HG03460 (cell line): Measurements from ENCODE around the gene TCF25.
"Not testable (repeated sequence)": the region's sequence is repeated elsewhere in the genome, so short reads cannot be mapped to it uniquely, and the experiment has no call there.

Experiments
- ATAC-seq: cut with Tn5 transposase; IDR thresholded peaks from one replicate; pipeline ENCODE4 v1.9.1; 2021; ENCODE audit not compliant: unreplicated experiment

TCF25 gene

DNA sequence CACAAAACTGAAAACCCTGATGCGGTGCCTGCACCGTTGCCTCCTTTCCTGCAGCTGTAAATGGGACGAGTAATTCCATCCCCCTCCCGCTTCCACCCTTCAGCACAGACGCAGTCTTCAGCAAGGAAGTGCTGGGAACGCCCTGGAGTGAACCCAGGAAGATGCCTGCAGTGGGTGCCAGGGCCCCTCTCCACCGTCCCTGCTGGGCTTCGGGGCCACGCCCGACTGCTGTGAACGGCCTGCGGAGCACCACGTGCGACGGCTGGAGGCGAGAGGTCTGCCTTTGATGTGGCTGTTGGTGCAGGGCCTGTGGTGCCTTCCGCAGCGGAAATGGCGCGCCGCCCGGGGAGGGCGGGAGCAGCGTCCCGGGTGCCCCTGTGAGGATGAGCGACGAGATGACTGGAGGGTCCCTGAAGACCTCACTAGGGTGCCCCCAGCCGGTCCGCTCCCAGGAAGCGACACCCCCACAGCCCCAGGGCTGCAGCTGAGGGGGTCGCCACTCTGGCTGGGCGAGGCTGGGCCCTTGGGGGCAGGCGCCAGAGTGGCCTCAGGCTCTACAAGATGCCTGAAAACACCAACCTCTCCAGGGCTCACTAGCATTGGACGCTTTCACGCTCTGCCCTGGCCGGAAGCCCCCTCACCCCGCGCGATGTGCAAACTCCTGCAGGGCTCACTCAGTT, 44.5 kb downstream of the TCF25 start:
- ATAC-seq: peak; percentile 71

DNA sequence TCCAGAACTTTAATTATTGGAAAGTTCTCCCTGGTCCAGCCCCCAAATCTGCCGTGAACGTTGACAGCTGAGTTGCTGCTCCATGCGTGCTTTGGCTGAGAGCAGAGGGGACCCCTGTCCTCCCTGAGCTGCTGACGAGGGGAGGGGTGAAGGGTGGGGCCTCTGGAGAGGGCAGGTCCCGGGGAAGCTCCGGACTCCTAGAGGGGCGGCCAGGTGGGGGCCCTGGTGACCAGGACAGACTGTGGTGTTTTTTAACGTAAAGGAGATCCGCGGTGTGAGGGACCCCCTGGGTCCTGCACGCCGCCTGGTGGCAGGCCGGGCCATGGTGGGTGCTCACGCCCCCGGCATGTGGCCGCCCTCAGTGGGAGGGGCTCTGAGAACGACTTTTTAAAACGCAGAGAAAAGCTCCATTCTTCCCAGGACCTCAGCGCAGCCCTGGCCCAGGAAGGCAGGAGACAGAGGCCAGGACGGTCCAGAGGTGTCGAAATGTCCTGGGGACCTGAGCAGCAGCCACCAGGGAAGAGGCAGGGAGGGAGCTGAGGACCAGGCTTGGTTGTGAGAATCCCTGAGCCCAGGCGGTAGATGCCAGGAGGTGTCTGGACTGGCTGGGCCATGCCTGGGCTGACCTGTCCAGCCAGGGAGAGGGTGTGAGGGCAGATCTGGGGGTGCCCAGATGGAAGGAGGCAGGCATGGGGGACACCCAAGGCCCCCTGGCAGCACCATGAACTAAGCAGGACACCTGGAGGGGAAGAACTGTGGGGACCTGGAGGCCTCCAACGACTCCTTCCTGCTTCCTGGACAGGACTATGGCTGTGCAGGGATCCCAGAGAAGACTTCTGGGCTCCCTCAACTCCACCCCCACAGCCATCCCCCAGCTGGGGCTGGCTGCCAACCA, 45.3 kb downstream of the TCF25 start, which contains the start of gene MC1R:
Gene MC1R (plus strand): TSS at position 410 of the 895 bp plus-strand sequence. CDS start 397 bp downstream, at position 807.
- peak; percentile 20 for ATAC-seq

DNA sequence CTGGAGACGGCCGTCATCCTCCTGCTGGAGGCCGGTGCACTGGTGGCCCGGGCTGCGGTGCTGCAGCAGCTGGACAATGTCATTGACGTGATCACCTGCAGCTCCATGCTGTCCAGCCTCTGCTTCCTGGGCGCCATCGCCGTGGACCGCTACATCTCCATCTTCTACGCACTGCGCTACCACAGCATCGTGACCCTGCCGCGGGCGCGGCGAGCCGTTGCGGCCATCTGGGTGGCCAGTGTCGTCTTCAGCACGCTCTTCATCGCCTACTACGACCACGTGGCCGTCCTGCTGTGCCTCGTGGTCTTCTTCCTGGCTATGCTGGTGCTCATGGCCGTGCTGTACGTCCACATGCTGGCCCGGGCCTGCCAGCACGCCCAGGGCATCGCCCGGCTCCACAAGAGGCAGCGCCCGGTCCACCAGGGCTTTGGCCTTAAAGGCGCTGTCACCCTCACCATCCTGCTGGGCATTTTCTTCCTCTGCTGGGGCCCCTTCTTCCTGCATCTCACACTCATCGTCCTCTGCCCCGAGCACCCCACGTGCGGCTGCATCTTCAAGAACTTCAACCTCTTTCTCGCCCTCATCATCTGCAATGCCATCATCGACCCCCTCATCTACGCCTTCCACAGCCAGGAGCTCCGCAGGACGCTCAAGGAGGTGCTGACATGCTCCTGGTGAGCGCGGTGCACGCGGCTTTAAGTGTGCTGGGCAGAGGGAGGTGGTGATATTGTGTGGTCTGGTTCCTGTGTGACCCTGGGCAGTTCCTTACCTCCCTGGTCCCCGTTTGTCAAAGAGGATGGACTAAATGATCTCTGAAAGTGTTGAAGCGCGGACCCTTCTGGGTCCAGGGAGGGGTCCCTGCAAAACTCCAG, 46.4 kb downstream of the TCF25 start:
- no peak for ATAC-seq

DNA sequence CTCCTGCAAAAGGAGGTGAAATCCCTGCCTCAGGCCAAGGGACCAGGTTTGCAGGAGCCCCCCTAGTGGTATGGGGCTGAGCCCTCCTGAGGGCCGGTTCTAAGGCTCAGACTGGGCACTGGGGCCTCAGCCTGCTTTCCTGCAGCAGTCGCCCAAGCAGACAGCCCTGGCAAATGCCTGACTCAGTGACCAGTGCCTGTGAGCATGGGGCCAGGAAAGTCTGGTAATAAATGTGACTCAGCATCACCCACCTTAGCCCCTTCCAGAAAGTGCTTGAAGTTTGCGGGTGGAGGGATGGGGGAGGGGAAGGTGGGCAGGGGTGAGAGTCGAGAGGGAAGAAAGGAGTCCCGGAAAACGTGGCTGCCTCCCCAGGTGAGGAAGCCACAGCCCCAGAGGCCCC, 47.3 kb downstream of the TCF25 start:
- no peak for ATAC-seq

DNA sequence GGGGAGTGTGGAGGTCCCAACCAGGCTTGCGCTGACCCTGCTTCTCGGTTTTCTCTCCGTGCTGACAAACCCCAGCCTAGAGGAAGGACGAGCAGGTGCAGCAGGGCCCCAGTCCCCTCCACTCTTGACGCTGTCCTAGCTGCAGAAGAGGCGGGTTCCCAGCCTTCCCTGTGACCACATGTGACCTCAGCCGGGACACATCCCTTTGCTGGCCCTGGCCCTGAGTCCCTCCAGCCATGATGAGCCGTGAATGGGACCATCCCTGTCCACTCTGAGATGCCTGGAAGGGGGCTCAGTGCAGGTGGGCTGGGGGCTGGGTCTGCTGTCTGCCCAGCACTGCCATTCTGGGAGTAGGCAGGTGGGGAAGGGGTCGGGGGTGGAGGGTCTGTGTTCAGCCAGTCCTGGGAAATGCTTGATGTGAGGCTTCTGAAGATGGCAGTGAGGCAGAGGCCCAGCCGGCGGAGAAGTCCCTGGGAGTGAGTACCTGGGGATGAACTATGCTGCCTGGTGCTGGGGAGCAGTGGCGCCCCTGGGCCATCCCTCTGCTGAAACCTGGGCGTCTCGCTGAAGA, 47.8 kb downstream of the TCF25 start:
- ATAC-seq: no peak

DNA sequence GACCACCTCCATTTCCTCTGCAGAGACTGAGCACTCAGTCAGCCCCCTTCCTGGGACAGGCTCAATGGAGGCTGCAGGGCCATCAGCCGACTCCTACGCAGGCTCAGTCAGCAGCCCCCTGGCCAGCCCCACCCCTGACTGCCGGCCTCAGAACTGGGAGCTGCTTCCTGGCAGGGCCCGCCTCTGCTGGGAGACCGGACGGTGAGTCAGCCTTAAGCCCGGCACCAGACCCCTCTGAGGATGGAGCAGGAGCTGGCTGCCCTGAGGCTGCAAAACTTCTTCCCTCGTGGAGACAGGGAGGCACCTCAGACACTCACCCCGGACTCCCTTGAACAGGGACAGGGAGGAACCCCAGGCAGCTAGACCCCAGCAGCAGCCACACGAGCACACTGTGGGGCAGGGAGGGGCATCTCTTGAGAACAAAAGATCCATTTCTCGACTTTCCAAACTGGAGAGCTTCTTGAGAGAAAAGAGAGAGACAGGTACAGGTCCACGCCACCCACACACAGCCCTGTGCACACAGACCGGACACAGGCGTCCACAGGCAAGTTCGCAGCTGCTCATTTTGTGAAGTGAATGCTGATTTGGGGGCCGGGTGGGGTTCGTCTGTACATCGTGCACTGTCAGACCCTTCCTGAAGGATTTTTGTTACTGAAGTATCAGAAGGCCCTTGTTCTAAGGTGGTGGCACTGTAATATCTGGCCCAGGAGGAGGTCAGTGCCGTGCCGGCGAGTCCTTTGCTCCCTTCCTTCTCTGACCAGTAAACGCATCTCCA, 48.5 kb downstream of the TCF25 start:
- no peak for ATAC-seq

DNA sequence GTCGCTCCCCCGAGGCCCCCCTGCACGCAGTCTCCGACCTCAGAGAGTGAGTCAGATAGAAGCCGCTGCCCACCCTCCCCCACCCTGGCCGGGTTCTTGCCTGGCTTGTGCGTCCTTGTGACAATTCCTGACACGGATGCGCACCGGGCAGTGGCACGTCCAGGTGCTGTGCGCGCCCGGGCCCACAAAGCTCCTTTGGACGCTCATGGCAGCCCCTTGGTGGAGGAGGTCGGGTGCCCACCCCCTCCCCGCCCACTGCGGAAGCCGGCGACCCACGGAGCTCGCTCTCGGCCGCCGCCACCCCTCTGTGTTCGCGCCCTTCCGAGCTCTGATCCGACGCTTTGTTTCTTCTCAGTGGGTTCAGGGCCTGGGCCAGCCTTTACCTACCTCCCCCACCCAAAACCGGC, 49.1 kb downstream of the TCF25 start:
- no peak for ATAC-seq

DNA sequence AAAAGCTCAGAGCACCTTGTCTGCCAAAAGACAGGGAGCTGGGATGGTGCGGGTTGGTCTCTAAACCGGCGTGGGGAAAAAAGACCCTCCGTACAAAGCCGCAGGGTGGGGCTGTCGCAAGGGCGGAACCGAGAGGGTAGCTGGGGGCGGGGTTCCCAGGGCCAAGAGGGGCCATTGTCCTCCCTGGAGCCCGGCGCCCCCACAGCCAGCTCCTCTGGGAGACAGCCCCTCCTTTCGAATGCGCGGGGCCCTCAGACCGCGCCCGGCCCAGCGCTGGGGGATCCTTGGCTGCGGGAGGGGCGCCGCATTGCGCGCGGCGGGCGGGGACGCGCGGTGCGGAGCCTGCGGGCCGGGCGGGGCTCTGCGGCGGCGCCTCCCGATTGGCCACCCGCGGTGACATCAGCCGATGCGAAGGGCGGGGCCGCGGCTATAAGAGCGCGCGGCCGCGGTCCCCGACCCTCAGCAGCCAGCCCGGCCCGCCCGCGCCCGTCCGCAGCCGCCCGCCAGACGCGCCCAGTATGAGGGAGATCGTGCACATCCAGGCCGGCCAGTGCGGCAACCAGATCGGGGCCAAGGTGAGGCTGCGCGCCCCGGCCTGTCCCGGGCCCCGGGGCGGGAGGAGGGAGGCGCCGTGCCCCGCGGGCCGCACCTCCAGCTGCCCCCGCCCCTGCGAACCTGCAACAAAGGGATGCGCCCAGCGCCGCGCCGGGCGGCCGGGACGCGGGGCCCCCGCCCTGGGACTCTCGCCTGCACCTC, 49.7 kb downstream of the TCF25 start, which contains the start of gene TUBB3:
Gene TUBB3 (plus strand): TSS at position 459 of the 756 bp plus-strand sequence. CDS start 60 bp downstream, at position 519.
- ATAC-seq: no peak

DNA sequence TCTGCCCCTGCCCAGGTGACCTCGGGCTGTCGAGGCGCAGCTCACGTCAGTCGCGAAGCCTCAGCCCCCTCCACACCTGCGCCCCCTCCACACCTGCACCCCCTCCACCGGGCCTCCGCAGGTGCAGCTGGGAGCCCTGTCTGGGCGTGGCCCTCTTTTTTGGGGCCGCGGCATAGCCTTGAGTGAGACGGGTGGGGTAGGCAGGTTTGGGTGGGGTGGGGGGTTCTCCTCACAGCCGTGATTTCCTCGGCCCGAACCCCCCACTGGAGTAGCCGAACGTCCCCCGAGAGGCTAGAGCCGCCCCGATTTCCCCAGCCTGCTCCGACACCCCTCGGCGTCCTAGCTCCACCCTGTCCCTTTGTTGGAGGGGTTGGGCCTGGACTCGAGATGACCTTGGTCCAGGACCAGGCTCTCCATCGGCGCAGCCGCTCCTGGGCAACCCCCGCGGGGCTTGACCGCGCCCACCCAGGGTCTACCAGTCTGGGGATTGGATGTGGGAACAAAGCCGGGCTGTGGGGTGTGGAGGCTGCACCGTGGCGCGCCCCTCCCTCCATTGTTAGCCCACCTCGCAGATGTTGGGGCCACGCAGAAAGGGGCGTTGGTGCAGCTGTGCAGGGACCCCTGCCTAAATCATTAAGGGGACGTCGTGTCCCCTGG, 50.4 kb downstream of the TCF25 start:
- ATAC-seq: no peak

DNA sequence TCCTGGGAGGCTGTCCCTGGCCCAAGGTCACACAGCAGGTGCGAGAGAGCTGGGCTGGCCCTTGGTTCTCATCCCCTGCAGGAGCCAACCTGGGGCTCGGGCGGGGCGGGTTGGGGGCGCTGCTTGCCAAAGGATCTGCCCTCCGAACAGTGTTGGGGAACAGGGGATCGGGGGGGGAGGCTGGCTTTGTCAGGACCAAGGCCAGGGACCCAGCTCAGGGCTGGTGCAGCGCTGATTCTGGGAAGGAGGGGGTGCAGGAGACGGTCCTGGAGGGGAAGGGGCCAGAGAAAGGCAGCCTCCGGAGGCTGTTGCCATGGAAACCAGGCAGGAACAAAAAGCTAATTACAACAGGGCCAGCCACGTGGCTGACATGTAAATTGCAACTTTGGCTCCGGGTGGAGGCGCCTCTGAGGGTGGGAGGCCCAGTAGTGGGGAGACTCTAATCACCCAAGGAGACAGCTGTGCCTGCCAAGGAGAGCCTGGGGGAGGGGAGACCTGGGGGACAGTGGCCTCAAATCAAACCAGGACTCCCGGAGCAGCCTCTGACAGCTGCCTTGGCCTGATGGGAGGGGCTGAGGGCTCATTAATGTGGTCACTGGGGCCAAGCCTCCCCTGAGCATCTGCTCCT, 51.0 kb downstream of the TCF25 start:
- ATAC-seq: no peak

DNA sequence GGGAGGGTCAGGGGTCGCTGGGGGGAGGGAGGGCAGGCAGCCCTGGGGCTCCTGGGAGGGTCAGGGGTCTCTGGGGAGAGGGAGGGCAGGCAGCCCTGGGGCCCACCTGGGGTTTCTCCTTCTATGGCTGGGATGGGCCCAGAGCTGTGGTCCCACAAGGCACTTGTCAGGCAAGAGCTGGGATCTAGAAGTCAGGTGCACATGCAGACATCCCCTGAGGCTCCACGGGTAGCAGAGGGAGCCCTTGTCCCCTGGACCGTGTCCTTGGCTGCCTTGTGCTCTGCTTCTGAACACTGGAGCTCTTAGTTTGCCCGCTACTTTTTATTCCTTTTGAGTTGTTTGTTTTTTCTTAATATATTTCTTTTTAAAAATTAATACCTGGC, 51.5 kb downstream of the TCF25 start:
- no peak for ATAC-seq

DNA sequence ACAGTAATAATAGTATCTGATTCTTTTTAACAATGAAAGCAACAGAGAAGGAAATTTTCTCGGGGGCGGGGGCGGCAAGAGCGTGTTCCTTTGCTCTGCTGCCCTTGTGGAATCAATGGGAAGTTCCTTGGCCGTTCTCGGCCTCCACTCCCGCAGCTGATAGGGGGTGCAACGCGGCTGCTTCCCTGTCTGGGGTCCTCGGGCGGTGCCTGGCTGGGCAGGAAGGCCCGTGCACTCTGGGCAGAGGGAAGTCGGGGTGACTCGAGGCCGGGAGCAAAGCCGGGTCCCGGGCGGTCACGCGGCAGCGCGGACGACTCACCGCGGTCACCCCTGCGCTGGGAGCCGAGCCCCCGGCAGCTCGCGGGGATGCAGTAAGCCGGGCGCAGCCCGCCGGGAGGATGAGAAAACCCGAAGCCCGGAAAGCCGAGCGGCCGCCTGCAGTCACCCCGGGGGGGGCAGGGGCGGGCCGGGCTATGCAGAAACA, 52.2 kb downstream of the TCF25 start:
- ATAC-seq: peak; percentile 10

DNA sequence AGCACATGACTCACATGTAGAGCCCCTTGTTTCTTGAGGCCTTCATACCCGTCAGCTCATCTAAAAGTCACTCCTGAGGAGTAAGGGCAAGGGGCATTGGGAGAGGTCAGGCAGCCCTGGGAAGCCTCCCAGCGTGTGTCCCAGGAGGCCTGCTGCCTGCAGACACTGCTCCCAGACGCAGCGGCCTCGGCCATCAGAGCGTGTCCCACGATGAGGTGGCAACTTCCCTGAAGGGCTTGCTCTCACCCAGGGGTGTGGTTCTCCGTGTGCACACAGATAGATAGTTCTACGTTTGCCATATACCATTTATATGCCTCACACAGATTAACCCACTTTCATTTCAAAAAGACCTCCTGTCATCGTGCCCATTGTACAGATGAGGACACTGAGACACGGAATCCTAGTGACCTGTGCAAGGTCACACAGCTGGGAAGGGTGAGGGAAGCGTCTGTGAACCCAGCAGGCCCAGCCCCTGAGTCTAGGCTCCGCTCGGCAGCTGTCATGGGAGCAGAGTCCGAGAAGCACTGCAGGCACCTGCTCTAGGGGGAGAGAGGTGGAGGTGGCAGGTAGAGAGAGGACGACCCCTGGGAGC, 58.0 kb downstream of the TCF25 start:
- ATAC-seq: no peak

DNA sequence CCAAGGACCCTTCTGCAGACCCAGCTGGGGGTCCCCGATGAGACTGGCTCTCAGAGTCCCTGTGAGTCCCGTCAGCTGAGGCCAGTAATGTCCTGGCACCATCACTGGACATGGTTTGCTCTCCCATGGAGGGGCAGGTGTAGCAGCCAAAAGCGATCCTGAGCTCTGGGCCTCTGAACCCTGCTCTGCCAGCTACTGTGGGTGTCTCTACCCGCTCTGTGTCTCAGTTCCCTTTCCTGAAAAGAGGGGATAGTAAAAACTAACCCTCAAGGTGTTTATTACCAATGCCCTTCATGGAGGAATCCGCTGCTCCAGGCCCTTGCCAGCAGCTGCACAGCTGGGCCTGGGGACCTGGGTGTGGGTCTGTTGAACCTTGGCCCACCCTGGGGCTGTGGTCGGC, 58.6 kb downstream of the TCF25 start:
- ATAC-seq: no peak

DNA sequence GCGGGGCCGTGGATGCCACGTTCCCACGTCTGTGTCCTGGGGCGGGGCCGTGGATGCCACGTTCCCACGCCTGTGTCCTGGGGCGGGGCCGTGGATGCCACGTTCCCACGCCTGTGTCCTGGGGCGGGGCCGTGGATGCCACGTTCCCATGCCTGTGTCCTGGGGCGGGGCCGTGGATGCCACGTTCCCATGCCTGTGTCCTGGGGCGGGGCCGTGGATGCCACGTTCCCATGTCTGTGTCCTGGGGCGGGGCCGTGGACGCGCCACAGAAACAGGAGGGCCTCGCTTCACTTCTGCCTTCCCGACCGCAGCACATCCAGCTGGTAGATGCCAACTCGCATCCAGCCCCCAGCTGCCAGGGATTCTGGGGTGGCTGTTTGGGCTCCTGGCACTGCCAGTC, 60.6 kb downstream of the TCF25 start:
- ATAC-seq: not testable (repeated sequence)

DNA sequence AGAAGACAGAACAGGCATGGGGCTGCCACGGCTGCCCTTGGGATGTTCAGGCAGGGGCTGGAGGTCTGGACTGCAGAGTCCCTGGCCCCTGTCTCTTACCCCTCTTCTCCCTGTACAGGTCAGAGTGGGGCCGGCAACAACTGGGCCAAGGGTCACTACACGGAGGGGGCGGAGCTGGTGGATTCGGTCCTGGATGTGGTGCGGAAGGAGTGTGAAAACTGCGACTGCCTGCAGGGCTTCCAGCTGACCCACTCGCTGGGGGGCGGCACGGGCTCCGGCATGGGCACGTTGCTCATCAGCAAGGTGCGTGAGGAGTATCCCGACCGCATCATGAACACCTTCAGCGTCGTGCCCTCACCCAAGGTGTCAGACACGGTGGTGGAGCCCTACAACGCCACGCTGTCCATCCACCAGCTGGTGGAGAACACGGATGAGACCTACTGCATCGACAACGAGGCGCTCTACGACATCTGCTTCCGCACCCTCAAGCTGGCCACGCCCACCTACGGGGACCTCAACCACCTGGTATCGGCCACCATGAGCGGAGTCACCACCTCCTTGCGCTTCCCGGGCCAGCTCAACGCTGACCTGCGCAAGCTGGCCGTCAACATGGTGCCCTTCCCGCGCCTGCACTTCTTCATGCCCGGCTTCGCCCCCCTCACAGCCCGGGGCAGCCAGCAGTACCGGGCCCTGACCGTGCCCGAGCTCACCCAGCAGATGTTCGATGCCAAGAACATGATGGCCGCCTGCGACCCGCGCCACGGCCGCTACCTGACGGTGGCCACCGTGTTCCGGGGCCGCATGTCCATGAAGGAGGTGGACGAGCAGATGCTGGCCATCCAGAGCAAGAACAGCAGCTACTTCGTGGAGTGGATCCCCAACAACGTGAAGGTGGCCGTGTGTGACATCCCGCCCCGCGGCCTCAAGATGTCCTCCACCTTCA, 61.5 kb downstream of the TCF25 start:
- ATAC-seq: no peak

DNA sequence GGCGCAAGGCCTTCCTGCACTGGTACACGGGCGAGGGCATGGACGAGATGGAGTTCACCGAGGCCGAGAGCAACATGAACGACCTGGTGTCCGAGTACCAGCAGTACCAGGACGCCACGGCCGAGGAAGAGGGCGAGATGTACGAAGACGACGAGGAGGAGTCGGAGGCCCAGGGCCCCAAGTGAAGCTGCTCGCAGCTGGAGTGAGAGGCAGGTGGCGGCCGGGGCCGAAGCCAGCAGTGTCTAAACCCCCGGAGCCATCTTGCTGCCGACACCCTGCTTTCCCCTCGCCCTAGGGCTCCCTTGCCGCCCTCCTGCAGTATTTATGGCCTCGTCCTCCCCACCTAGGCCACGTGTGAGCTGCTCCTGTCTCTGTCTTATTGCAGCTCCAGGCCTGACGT, 62.2 kb downstream of the TCF25 start:
- ATAC-seq: not testable (repeated sequence)
